Epithelial cell of esophagus (primary cell): ENCODE data around the gene NOXO1.

Source experiments
- DNase-seq: peaks from one replicate; pipeline ENCODE4 v3.0.0; 2010; ENCODE audit warnings: low read depth
- H3K4me3 ChIP-seq: 2 replicates; pipeline ENCODE4 v1.5.1; 2011; ENCODE audit warnings: mild to moderate bottlenecking, low read length, control low read depth
- TF ChIP-seq, protein P1 (sequence below): IDR thresholded peaks from 2 replicates; pipeline ENCODE4 v1.5.1; 2011; ENCODE audit warnings: low read depth, mild to moderate bottlenecking, low read length, control low read depth, inconsistent platforms; ENCODE audit not compliant: insufficient read depth; ENCODE audit errors: missing control alignments

Gene NOXO1

DNA sequence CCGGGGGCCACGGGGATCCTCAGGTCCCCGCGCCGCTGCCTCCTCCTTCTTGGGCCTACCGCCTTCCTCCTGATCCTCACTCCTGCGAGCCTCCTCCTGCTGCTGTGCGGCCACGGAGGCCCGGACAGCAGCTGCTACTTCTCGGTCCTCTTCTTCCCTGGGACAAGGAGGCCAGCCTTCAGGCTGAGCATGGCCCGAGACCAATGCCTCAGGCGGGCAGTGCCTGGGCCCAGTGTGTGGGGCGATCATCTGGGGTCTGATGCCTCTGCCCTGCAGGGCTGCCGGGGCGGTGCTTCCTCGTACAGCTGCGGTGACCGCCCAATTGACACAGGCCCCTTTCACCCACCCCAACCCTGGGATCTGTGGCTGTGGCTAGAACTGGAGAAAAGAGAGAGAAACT, 19.8 kb upstream of the NOXO1 start:
- no peak overlapping the region for H3K4me3 ChIP-seq
- no peak for DNase-seq
- TF ChIP-seq, protein P1, sequence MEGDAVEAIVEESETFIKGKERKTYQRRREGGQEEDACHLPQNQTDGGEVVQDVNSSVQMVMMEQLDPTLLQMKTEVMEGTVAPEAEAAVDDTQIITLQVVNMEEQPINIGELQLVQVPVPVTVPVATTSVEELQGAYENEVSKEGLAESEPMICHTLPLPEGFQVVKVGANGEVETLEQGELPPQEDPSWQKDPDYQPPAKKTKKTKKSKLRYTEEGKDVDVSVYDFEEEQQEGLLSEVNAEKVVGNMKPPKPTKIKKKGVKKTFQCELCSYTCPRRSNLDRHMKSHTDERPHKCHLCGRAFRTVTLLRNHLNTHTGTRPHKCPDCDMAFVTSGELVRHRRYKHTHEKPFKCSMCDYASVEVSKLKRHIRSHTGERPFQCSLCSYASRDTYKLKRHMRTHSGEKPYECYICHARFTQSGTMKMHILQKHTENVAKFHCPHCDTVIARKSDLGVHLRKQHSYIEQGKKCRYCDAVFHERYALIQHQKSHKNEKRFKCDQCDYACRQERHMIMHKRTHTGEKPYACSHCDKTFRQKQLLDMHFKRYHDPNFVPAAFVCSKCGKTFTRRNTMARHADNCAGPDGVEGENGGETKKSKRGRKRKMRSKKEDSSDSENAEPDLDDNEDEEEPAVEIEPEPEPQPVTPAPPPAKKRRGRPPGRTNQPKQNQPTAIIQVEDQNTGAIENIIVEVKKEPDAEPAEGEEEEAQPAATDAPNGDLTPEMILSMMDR, result no peak

DNA sequence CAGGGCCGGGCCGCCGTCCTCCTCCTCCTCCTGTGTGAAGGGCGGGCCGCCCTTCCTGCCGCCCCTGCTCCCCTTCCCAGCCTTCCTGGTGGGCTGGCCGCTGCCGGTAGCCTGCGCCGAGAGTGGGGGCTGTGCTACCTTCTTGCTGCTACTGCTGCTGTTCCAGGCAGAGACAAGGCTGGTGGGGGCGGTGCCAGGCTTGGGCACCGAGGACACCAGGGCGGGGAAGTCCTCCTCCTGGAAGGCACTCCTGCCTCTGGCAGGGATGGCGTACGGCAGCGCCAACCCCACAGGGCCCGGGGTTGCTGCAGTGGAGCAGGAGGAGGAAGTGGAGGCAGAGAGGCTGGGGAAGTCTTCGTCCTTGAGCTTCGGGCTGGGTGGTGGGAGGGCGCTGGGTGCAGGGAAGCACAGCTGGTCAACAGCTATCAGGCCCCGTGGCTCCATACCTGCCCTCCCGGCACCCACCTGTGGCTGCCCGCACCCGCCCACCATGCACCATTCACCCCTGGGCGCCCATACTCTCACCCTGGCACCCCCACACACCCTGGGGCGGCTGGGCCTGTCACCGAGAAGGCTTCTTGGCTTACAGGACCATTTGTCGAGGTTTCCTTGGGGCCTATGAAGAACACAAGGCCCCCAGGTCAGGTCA, 18.7 kb upstream of the NOXO1 start:
- TF ChIP-seq, protein P1, result no peak
- H3K4me3 ChIP-seq, result no peak overlapping the region
- DNase-seq, result no peak

DNA sequence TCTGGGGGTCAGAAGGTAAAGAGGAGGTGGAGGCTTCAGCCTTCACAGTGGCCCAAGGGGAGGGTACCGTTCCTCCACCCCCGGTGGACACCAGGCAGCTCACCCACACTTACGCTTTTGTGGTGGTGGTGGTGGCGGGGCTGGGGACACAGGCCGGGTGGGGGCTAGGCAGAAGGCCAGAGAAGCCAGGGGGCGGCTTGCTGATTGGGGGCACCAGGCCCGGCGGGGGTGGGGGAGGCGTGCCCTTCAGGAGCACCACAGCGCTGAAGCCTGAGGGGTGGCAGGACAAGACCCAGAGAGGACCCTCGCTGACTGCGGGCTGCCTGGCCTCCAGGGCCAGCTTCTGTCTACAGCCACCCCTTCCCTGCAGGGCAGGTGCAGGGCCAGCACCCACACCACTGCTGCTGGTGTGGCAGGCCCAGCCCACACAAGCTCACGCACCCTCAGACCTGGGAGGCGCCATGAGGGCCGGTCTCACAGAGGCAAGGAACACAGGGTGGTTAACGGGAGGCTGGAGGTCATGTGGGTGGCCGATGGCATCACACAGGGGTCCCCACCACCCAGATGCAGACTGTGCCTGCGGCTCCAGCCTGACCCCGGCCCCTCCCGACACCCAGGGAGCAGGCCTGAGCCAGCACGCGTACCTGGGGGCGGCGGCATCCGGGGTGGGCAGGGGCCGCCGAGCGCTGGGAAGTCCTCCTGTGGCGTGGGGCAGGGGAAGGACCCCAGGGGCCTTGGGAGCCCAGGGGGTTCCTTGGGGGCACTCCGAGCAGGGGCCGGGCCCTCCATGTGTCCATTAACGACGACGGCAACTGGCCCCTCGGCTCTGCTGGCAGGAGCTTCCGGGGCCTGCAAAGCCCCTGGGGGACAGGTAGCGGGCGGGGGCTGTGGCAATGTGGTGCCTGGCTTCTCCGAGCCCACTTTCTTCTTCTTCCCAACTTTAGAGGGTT, 17.9 kb upstream of the NOXO1 start:
- TF ChIP-seq, protein P1, result no peak

DNA sequence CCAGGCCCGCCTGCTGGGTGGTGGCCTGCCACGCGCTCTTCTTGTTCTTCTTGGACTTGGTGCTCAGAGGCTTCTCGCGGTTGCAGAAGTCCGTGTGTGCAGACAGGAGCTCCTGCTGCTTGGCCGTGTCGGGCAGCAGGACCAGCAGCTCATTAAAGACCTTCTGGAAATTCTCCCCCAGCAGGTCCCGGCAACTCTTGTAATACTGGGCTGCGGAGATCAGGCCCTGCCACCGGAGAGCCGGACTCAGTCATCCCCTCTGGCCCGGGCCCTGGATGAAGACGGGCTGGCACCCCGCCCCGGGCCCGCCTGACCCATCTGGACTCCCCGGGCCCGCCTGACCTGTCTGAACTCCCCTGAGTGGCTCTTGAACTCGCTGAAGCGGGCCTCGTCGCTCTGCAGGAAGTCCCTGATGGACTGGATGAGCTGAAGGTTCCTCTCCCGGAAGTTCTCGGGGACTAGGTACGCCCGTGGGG, 17.1 kb upstream of the NOXO1 start:
- TF ChIP-seq, protein P1, result no peak
- DNase-seq, result no peak
- no peak overlapping the region for H3K4me3 ChIP-seq

More for the DNA sequence above, 17.9 kb upstream of the NOXO1 start:
- H3K4me3 ChIP-seq, result no peak overlapping the region
- DNase-seq, result no peak

DNA sequence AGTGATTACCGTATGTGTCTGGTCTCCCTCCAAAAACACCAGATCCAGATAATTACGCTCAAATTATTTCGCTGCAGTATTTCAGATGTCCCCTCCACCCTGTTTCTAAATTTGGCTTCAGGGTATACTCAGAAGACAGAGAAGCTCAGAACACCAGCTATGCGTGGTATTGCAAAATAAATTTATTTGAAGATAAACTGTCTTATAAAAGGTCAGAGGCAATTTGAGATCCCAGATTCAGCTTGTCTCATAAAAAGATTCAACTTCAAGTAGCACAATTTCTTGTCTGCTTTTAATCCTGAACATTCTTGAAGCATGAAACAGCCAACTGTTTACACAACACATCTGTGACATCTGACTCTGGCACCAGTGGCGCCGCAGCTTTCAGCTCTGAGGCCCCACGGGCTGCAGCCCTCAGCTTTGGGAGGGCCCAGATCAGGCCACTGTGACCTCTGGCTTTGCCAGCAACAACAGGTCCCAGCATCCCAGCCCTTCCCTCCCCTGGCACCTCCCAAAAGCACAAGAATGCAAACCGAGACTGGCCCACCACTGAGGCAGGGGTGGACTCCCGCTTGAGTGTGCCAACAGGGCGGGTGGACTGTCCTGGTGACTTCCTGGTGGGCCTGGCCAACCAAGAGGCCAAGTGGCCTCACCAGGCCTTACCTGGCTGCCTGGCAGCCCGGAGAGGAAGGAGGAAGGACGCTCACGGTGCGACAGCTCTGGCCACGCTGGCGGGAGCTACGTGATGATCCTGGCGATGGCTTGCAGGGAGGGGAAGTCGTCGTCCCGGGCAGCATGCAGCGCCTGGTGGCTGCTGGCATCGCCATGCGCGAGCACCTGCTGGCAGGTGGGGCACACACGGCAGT, 16.5 kb upstream of the NOXO1 start:
- TF ChIP-seq, protein P1, result no peak
- no peak overlapping the region for H3K4me3 ChIP-seq
- no peak for DNase-seq

DNA sequence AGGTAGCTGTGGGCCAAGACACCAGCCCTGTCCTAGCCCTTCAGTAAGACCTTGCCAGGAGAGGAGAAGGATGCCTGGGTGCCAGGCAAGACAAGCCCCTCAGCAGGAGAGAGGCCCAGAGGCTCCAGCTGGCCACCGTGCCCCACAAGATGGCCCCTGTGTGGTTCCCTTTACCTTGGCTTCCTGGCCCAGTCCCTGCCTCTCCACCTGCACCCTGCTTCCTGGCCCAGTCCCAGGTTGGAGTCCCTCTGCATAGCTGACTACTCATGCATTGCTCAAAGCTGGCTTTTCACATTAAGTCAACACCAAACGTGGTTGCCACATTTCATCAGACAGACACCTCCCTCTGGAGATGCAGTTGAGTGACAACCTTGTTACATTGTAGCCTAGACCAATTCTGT, 12.5 kb upstream of the NOXO1 start:
- DNase-seq, result peak; percentile 92
- no peak overlapping the region for H3K4me3 ChIP-seq
- TF ChIP-seq, protein P1, result no peak
